GM23338 (cell line): Measurements from ENCODE around the gene PGAP1. TPM values are rescaled to one million over a fixed set of nuclear protein-coding genes. Genes with fewer than 3 reads are reported as not detected.

ENCODE experiments used
- ATAC-seq: fragments of 200-7000 bp; cut with Tn5 transposase; 3 replicates; pipeline ENCODE4 v1.9.1; 2020
- DNase-seq: peaks from one replicate; pipeline ENCODE4 v3.0.0-alpha.2; 2015; ENCODE audit warnings: low spot score
- H2AFZ ChIP-seq: fragments of 200-600 bp; sonication (generic); 2 replicates; pipeline ENCODE4 v1.8.0; 2016; ENCODE audit warnings: antibody characterized with exemption, mild to moderate bottlenecking, moderate library complexity
- H3F3A ChIP-seq: fragments of 200-600 bp; sonication (generic); replicated peaks from 2 replicates; pipeline ENCODE4 v1.8.0; 2017; ENCODE audit warnings: antibody characterized with exemption, mixed run types, low read depth
- H3K27ac ChIP-seq: fragments of 200-600 bp; sonication (generic); 2 replicates; pipeline ENCODE4 v1.6.1; 2016; ENCODE audit warnings: low read depth
- H3K27me3 ChIP-seq: fragments of 200-600 bp; sonication (generic); 2 replicates; pipeline ENCODE4 v1.8.0; 2016; ENCODE audit warnings: mild to moderate bottlenecking, mixed run types, moderate library complexity; ENCODE audit not compliant: insufficient read depth
- H3K36me3 ChIP-seq: fragments of 200-600 bp; sonication (generic); 2 replicates; pipeline ENCODE4 v1.8.0; 2016; ENCODE audit warnings: mild to moderate bottlenecking; ENCODE audit not compliant: insufficient read depth
- H3K4me1 ChIP-seq: fragments of 200-600 bp; sonication (generic); 2 replicates; pipeline ENCODE4 v1.8.0; 2016; ENCODE audit warnings: mild to moderate bottlenecking, moderate library complexity; ENCODE audit not compliant: insufficient read depth
- H3K4me2 ChIP-seq: fragments of 200-600 bp; sonication (generic); 2 replicates; pipeline ENCODE4 v1.7.1; 2017; ENCODE audit warnings: mixed run types
- H3K4me3 ChIP-seq: fragments of 200-600 bp; sonication (generic); 2 replicates; pipeline ENCODE4 v1.6.1; 2016; ENCODE audit warnings: mixed run types
- H3K79me2 ChIP-seq: fragments of 200-600 bp; sonication (generic); replicated peaks from 2 replicates; pipeline ENCODE4 v1.8.0; 2017; ENCODE audit warnings: mild to moderate bottlenecking; ENCODE audit not compliant: insufficient read depth
- H3K9me2 ChIP-seq: fragments of 200-600 bp; sonication (generic); 2 replicates; pipeline ENCODE4 v1.8.0; 2017; ENCODE audit not compliant: insufficient read depth
- H4K20me1 ChIP-seq: fragments of 200-600 bp; sonication (generic); replicated peaks from 2 replicates; pipeline ENCODE4 v1.8.0; 2017; ENCODE audit warnings: mild to moderate bottlenecking; ENCODE audit not compliant: insufficient read depth
- H3K27ac Mint-ChIP-seq: 2 replicates; pipeline ENCODE4 v1.8.0; 2020; ENCODE audit warnings: inconsistent platforms, mild to moderate bottlenecking, moderate library complexity, mixed read lengths
- H3K27me3 Mint-ChIP-seq: 3 replicates; pipeline ENCODE4 v1.8.0; 2022; ENCODE audit warnings: low read depth, mild to moderate bottlenecking, moderate library complexity, mixed read lengths, inconsistent platforms; ENCODE audit not compliant: insufficient read depth, poor library complexity
- H3K36me3 Mint-ChIP-seq: 3 replicates; pipeline ENCODE4 v1.8.0; 2021; ENCODE audit warnings: low read depth, mild to moderate bottlenecking, inconsistent platforms, moderate library complexity, mixed read lengths
- H3K4me1 Mint-ChIP-seq: 3 replicates; pipeline ENCODE4 v1.8.0; 2020; ENCODE audit warnings: mild to moderate bottlenecking, inconsistent platforms, mixed read lengths
- H3K4me3 Mint-ChIP-seq: 3 replicates; pipeline ENCODE4 v1.8.0; 2021; ENCODE audit warnings: moderate library complexity, mild to moderate bottlenecking, inconsistent platforms, mixed read lengths
- H3K9me3 Mint-ChIP-seq: 3 replicates; pipeline ENCODE4 v1.8.0; 2020; ENCODE audit warnings: moderate library complexity, mild to moderate bottlenecking, inconsistent platforms, mixed read lengths
- CTCF ChIP-seq, 2 experiments: fragments of 200-600 bp in 1 of 2; sonication (generic) in 1 of 2; conservative IDR thresholded peaks; 2 replicates each; pipeline versions ENCODE4 v1.5.1 to v1.6.1; 2016 to 2017; ENCODE audit warnings: antibody characterized with exemption in 2 of 2, low read depth in 2 of 2, mild to moderate bottlenecking in 2 of 2, moderate library complexity in 1 of 2
- ETS1 ChIP-seq: IDR thresholded peaks from 2 replicates; pipeline ENCODE4 v1.6.1; 2016; ENCODE audit warnings: antibody characterized with exemption
- EZH2phosphoT487 ChIP-seq: fragments of 200-600 bp; sonication (generic); IDR thresholded peaks from one replicate; pipeline ENCODE4 v1.8.1; 2018; ENCODE audit warnings: antibody characterized with exemption; ENCODE audit not compliant: unreplicated experiment
- NANOG ChIP-seq: IDR thresholded peaks from 2 replicates; pipeline ENCODE4 v1.6.1; 2016; ENCODE audit warnings: antibody characterized with exemption, borderline replicate concordance
- REST ChIP-seq: IDR thresholded peaks from one replicate; pipeline ENCODE4 v1.6.1; 2018; ENCODE audit warnings: antibody characterized with exemption; ENCODE audit not compliant: unreplicated experiment
- ZNF462 ChIP-seq: fragments of 250-450 bp; sonication (Bioruptor Pico); IDR thresholded peaks from 2 replicates; pipeline ENCODE4 v1.5.0; 2020; ENCODE audit warnings: mild to moderate bottlenecking, moderate library complexity
- polyA plus RNA-seq: library from polyadenylated mRNA; unstranded; fragments of >200 nt; fragmentation: Nextera tagmentation; extraction: Ambion mirVana; gene quantifications from 2 replicates; pipeline ENCODE4 v1.2.1, GENCODE V29; 2016
- total RNA-seq: library from RNA; depleted of rRNA; stranded (reverse); fragments of >200 nt; shearing (Covaris generic); gene quantifications from 2 replicates; pipeline ENCODE4 v1.2.3, GENCODE V29; 2014

PGAP1 gene
- total and polyA plus RNA-seq, 2 experiments from 2014 or later = 9.8 to 26.5 TPM

- TF ChIP-seq CTCF (conservative IDR thresholded peaks at IDR 0.05; ENCODE audit: low read depth in 2 of 2) (no peak), ZNF462 (CRISPR knock-in tag) (no peak)
Measured at GRCh38 chr2:196840171-196840570, 86.3 kb downstream of the PGAP1 start (continued).

GRCh38 chr2:196839574-196839973, 86.9 kb downstream of the PGAP1 start:
- H3K36me3 ChIP-seq = peaks cover 10% of the 10 kb centered on the region; the same call in 1 of the 2 replicates
- Mint-ChIP-seq H3K36me3 (peaks cover 21% of the 10 kb centered on the region), H3K27ac (no peak overlapping the region), H3K27me3 (no peaks in the 10 kb centered on the region), H3K9me3 (no peaks in the 10 kb centered on the region), H3K4me3 (no peak overlapping the region), H3K4me1 (no peaks in the 10 kb centered on the region)
- no peak for DNase-seq
- no peaks in the 10 kb centered on the region for H3K4me1 ChIP-seq
- no peak overlapping the region for H3K27ac ChIP-seq
- H2AFZ ChIP-seq = no peak overlapping the region
- H4K20me1 ChIP-seq = no peaks in the 10 kb centered on the region
- H3K79me2 ChIP-seq = no peaks in the 10 kb centered on the region
- H3F3A ChIP-seq = no peaks in the 10 kb centered on the region
- ATAC-seq = no peak
- no peak overlapping the region for H3K4me2 ChIP-seq
- H3K9me2 ChIP-seq = no peaks in the 10 kb centered on the region
- H3K27me3 ChIP-seq = no peaks in the 10 kb centered on the region
- H3K4me3 ChIP-seq = no peak overlapping the region
- TF ChIP-seq NANOG (no peak), REST (no peak), EZH2phosphoT487 (no peak), ETS1 (no peak)
